SK-N-SH treated with all-trans-retinoic acid at 6 μM for 48 hours (cell line): ENCODE measurements around the gene UFL1.

Experiments used
- ATAC-seq: fragments of 200-7000 bp; cut with Tn5 transposase; 3 replicates; pipeline ENCODE4 v1.9.1; 2020; ENCODE audit warnings: mild to moderate bottlenecking, moderate library complexity
- ARNTL ChIP-seq: fragments of 450-650 bp; formaldehyde crosslinking; IDR thresholded peaks from 2 replicates; pipeline ENCODE4 v1.5.0; 2020; ENCODE audit warnings: low read depth, mild to moderate bottlenecking, moderate library complexity, borderline replicate concordance
- BACH2 ChIP-seq: fragments of 250-450 bp; sonication (Bioruptor Pico); IDR thresholded peaks from 2 replicates; pipeline ENCODE4 v1.9.0; 2021; ENCODE audit warnings: mild to moderate bottlenecking, borderline replicate concordance
- CREB5 ChIP-seq: fragments of 250-450 bp; sonication (Bioruptor Pico); IDR thresholded peaks from 2 replicates; pipeline ENCODE4 v1.5.1; 2020; ENCODE audit warnings: low read depth, mild to moderate bottlenecking, moderate library complexity
- CSDC2 ChIP-seq: fragments of 250-450 bp; sonication (Bioruptor Pico); IDR thresholded peaks from 2 replicates; pipeline ENCODE4 v1.5.0; 2020; ENCODE audit warnings: mild to moderate bottlenecking, moderate library complexity
- ESRRG ChIP-seq: fragments of 250-450 bp; sonication (Bioruptor Pico); IDR thresholded peaks from 2 replicates; pipeline ENCODE4 v1.6.1; 2021; ENCODE audit warnings: mild to moderate bottlenecking
- GLIS3 ChIP-seq: fragments of 250-450 bp; sonication (Bioruptor Pico); IDR thresholded peaks from 2 replicates; pipeline ENCODE4 v1.5.0; 2020; ENCODE audit warnings: mild to moderate bottlenecking, moderate library complexity
- ISL1 ChIP-seq: fragments of 250-450 bp; sonication (Bioruptor Pico); IDR thresholded peaks from 2 replicates; pipeline ENCODE4 v2.1.2; 2022; ENCODE audit warnings: mild to moderate bottlenecking, moderate library complexity
- OSR1 ChIP-seq: fragments of 250-450 bp; sonication (Bioruptor Pico); IDR thresholded peaks from 2 replicates; pipeline ENCODE4 v1.8.0; 2022; ENCODE audit warnings: moderate library complexity, mild to moderate bottlenecking, inconsistent platforms
- PPARA ChIP-seq: fragments of 250-450 bp; sonication (Bioruptor Pico); IDR thresholded peaks from 2 replicates; pipeline ENCODE4 v1.5.0; 2020; ENCODE audit warnings: mild to moderate bottlenecking, borderline replicate concordance
- SNAI2 ChIP-seq: fragments of 250-450 bp; sonication (Bioruptor Pico); IDR thresholded peaks from 2 replicates; pipeline ENCODE4 v1.5.0; 2020; ENCODE audit warnings: mild to moderate bottlenecking, moderate library complexity
- TCF4 ChIP-seq: fragments of 250-450 bp; sonication (Bioruptor Pico); IDR thresholded peaks from 2 replicates; pipeline ENCODE4 v1.8.0; 2021; ENCODE audit warnings: mild to moderate bottlenecking, moderate library complexity, borderline replicate concordance
- TOX ChIP-seq: fragments of 250-450 bp; sonication (Bioruptor Pico); IDR thresholded peaks from 2 replicates; pipeline ENCODE4 v1.8.0; 2021; ENCODE audit warnings: mild to moderate bottlenecking, moderate library complexity, borderline replicate concordance
- TSHZ2 ChIP-seq: fragments of 250-450 bp; sonication (Bioruptor Pico); IDR thresholded peaks from 2 replicates; pipeline ENCODE4 v1.5.0; 2020; ENCODE audit warnings: mild to moderate bottlenecking, moderate library complexity
- ZC3H10 ChIP-seq: fragments of 250-450 bp; sonication (Bioruptor Pico); IDR thresholded peaks from 2 replicates; pipeline ENCODE4 v1.5.1; 2021; ENCODE audit warnings: mild to moderate bottlenecking, moderate library complexity
- ZFP3 ChIP-seq: fragments of 250-450 bp; sonication (Bioruptor Pico); IDR thresholded peaks from 2 replicates; pipeline ENCODE4 v1.5.0; 2020; ENCODE audit warnings: mild to moderate bottlenecking, moderate library complexity
- ZFP30 ChIP-seq: fragments of 450-650 bp; formaldehyde crosslinking; IDR thresholded peaks from 2 replicates; pipeline ENCODE4 v1.5.0; 2022; ENCODE audit warnings: mild to moderate bottlenecking, moderate library complexity
- ZNF565 ChIP-seq: fragments of 450-650 bp; formaldehyde crosslinking; conservative IDR thresholded peaks from 2 replicates; pipeline ENCODE4 v1.5.0; 2020; ENCODE audit warnings: low read depth, mild to moderate bottlenecking, moderate library complexity
- ZNF70 ChIP-seq: fragments of 450-650 bp; formaldehyde crosslinking; IDR thresholded peaks from 2 replicates; pipeline ENCODE4 v1.5.0; 2020; ENCODE audit warnings: mild to moderate bottlenecking, moderate library complexity
- ZNF8 ChIP-seq: fragments of 450-650 bp; formaldehyde crosslinking; IDR thresholded peaks from 2 replicates; pipeline ENCODE4 v1.5.0; 2020; ENCODE audit warnings: mild to moderate bottlenecking, moderate library complexity
- TF ChIP-seq, protein P1 (sequence below): fragments of 250-450 bp; sonication (Bioruptor Pico); IDR thresholded peaks from 2 replicates; pipeline ENCODE4 v1.8.0; 2021; ENCODE audit warnings: low read depth, mild to moderate bottlenecking, moderate library complexity, borderline replicate concordance
- TF ChIP-seq, protein P2 (sequence below): fragments of 250-450 bp; sonication (Bioruptor Pico); IDR thresholded peaks from 2 replicates; pipeline ENCODE4 v1.8.0; 2020; ENCODE audit warnings: mild to moderate bottlenecking, moderate library complexity, borderline replicate concordance

The UFL1 gene

DNA sequence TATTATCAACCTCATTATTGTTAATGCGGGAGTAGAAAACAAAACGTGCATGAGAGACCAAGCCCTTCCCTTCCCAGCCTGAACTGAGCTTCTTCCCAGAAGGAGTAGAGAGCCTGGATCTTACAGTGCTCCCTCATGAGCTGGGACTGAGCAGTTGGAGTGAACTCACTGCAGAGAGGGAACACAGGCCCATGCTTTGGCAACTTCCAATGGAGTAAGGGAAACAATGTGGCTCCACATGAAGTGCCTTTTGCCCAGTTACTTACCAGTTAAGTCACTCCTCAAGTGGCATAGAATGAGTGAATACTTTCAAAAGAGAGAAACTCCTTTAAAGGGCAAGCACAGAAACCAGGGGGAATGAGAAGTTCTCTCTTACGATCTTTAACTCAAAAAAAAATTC, 53.8 kb downstream of the UFL1 start:
- TF ChIP-seq SNAI2 (CRISPR knock-in tag) (no peak), ZFP3 (CRISPR knock-in tag) (no peak), ZFP30 (CRISPR knock-in tag) (no peak), ZNF8 (CRISPR knock-in tag) (no peak), ZNF70 (CRISPR knock-in tag) (no peak), PPARA (CRISPR knock-in tag) (no peak), ESRRG (CRISPR knock-in tag) (no peak)
- TF ChIP-seq, protein P1, sequence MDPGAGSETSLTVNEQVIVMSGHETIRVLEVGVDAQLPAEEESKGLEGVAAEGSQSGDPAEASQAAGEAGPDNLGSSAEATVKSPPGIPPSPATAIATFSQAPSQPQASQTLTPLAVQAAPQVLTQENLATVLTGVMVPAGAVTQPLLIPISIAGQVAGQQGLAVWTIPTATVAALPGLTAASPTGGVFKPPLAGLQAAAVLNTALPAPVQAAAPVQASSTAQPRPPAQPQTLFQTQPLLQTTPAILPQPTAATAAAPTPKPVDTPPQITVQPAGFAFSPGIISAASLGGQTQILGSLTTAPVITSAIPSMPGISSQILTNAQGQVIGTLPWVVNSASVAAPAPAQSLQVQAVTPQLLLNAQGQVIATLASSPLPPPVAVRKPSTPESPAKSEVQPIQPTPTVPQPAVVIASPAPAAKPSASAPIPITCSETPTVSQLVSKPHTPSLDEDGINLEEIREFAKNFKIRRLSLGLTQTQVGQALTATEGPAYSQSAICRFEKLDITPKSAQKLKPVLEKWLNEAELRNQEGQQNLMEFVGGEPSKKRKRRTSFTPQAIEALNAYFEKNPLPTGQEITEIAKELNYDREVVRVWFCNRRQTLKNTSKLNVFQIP (CRISPR knock-in tag), result no peak
- ATAC-seq, result no peak

- TF ChIP-seq PPARA (CRISPR knock-in tag) (no peak), TCF4 (CRISPR knock-in tag) (no peak), ESRRG (CRISPR knock-in tag) (no peak), GLIS3 (CRISPR knock-in tag) (no peak), TSHZ2 (CRISPR knock-in tag) (no peak), SNAI2 (CRISPR knock-in tag) (no peak), ARNTL (CRISPR knock-in tag) (no peak), ISL1 (CRISPR knock-in tag) (no peak), BACH2 (CRISPR knock-in tag) (no peak), CSDC2 (CRISPR knock-in tag) (no peak), ZNF565 (CRISPR knock-in tag) (no peak)
- no peak for ATAC-seq
Measured at GRCh38 chr6:96576221-96576620, 54.6 kb downstream of the UFL1 start.

GRCh38 chr6:96582021-96582420, 60.4 kb downstream of the UFL1 start:
- TF ChIP-seq ZNF565 (CRISPR knock-in tag) (no peak), TOX (CRISPR knock-in tag) (no peak)
- TF ChIP-seq, all 23 proteins: peak for 0
- ATAC-seq, result no peak

- TF ChIP-seq TOX (CRISPR knock-in tag), result no peak
- TF ChIP-seq ZFP30 (CRISPR knock-in tag), result no peak
- TF ChIP-seq GLIS3 (CRISPR knock-in tag), result no peak
- TF ChIP-seq, protein P2, sequence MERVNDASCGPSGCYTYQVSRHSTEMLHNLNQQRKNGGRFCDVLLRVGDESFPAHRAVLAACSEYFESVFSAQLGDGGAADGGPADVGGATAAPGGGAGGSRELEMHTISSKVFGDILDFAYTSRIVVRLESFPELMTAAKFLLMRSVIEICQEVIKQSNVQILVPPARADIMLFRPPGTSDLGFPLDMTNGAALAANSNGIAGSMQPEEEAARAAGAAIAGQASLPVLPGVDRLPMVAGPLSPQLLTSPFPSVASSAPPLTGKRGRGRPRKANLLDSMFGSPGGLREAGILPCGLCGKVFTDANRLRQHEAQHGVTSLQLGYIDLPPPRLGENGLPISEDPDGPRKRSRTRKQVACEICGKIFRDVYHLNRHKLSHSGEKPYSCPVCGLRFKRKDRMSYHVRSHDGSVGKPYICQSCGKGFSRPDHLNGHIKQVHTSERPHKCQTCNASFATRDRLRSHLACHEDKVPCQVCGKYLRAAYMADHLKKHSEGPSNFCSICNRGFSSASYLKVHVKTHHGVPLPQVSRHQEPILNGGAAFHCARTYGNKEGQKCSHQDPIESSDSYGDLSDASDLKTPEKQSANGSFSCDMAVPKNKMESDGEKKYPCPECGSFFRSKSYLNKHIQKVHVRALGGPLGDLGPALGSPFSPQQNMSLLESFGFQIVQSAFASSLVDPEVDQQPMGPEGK (CRISPR knock-in tag), result no peak
- TF ChIP-seq TSHZ2 (CRISPR knock-in tag), result no peak
- TF ChIP-seq CSDC2 (CRISPR knock-in tag), result no peak
- no peak for TF ChIP-seq ZC3H10 (CRISPR knock-in tag)
- TF ChIP-seq CREB5 (CRISPR knock-in tag), result no peak
- no peak for TF ChIP-seq ISL1 (CRISPR knock-in tag)
- TF ChIP-seq OSR1 (CRISPR knock-in tag), result no peak
- TF ChIP-seq SNAI2 (CRISPR knock-in tag), result no peak
- no peak for TF ChIP-seq ZFP3 (CRISPR knock-in tag)
- no peak for TF ChIP-seq ZNF70 (CRISPR knock-in tag)
- TF ChIP-seq TCF4 (CRISPR knock-in tag), result no peak
- ATAC-seq, result no peak
Measured at GRCh38 chr6:96582436-96582835, 60.8 kb downstream of the UFL1 start.
